RWPE2 (cell line): Measurements from ENCODE around the gene DCLK2.

Experiments
- ATAC-seq: fragments of 200-7000 bp; cut with Tn5 transposase; 3 replicates; pipeline ENCODE4 v1.9.1; 2021; ENCODE audit warnings: low read depth
- DNase-seq: peaks from one replicate; pipeline ENCODE4 v3.0.0-alpha.2; 2020; ENCODE audit warnings: low spot score
- H3K27ac ChIP-seq: fragments of 450-650 bp; 2 replicates; pipeline ENCODE4 v1.5.1; 2017; ENCODE audit warnings: mild to moderate bottlenecking; ENCODE audit not compliant: poor library complexity, severe bottlenecking
- H3K27me3 ChIP-seq: fragments of 250-450 bp; sonication (Bioruptor Pico); 2 replicates; pipeline ENCODE4 v1.5.1; 2021; ENCODE audit warnings: mild to moderate bottlenecking, moderate library complexity; ENCODE audit not compliant: insufficient read depth, poor library complexity, severe bottlenecking
- H3K36me3 ChIP-seq: fragments of 250-450 bp; sonication (Bioruptor Pico); 2 replicates; pipeline ENCODE4 v1.5.1; 2020; ENCODE audit warnings: low read depth, mild to moderate bottlenecking, moderate library complexity
- H3K4me1 ChIP-seq: fragments of 250-450 bp; sonication (Bioruptor Pico); 2 replicates; pipeline ENCODE4 v1.5.1; 2021; ENCODE audit warnings: mild to moderate bottlenecking, moderate library complexity; ENCODE audit not compliant: insufficient read depth, poor library complexity, severe bottlenecking
- H3K4me3 ChIP-seq: fragments of 250-450 bp; sonication (Bioruptor Pico); 2 replicates; pipeline ENCODE4 v1.5.1; 2021; ENCODE audit warnings: mild to moderate bottlenecking, moderate library complexity; ENCODE audit not compliant: severe bottlenecking
- H3K9me3 ChIP-seq: fragments of 250-450 bp; sonication (Bioruptor Pico); 2 replicates; pipeline ENCODE4 v1.5.1; 2021; ENCODE audit warnings: mild to moderate bottlenecking, moderate library complexity; ENCODE audit not compliant: severe bottlenecking
- CTCF ChIP-seq: fragments of 450-650 bp; IDR thresholded peaks from one replicate; pipeline ENCODE4 v1.5.1; 2017; ENCODE audit warnings: mild to moderate bottlenecking, moderate library complexity; ENCODE audit not compliant: poor library complexity, severe bottlenecking

DCLK2 gene

GRCh38 chr4:150117094-150117493 is 38.8 kb downstream of the DCLK2 start:
- no peak for DNase-seq
- H3K9me3 ChIP-seq, result no peaks in the 10 kb centered on the region

GRCh38 chr4:150117629-150118028 is 39.4 kb downstream of the DCLK2 start:
- no peak for TF ChIP-seq CTCF
- Histone ChIP-seq H3K9me3 (no peaks in the 10 kb centered on the region), H3K36me3 (no peaks in the 10 kb centered on the region), H3K4me1 (peaks cover 8% of the 10 kb centered on the region), H3K27ac (no peak overlapping the region), H3K4me3 (no peak overlapping the region), H3K27me3 (no peaks in the 10 kb centered on the region)
- ATAC-seq (no peak), DNase-seq (no peak)

More at GRCh38 chr4:150117094-150117493, 38.8 kb downstream of the DCLK2 start:
- no peaks in the 10 kb centered on the region for H3K27me3 ChIP-seq
- no peak for ATAC-seq
- H3K27ac ChIP-seq, result no peak overlapping the region
- H3K4me1 ChIP-seq, result peaks cover 8% of the 10 kb centered on the region
- no peaks in the 10 kb centered on the region for H3K36me3 ChIP-seq
- no peak for TF ChIP-seq CTCF
- no peak overlapping the region for H3K4me3 ChIP-seq

DNA sequence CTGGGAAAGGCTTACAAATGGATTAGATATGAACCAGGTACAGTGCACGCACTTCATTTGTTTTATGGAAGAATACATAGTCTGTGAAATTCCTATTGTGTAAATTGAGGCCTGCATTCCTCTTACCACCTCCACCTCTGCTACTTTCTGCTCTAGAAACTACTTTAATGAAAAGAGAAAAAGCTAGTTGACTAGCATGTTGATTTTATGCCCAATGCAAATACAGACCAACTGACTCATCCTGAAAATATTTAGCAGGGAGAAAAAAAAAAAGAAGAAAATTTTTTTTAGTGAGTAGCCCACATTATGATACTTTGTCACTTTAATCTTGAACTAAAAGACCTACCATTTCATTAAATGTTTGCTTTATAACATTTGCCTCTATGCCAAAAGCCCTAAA is 41.2 kb downstream of the DCLK2 start:
- Histone ChIP-seq H3K9me3 (no peaks in the 10 kb centered on the region), H3K27ac (peak overlapping the region; percentile 10), H3K27me3 (no peaks in the 10 kb centered on the region), H3K4me3 (no peak overlapping the region), H3K4me1 (peaks cover 8% of the 10 kb centered on the region), H3K36me3 (no peaks in the 10 kb centered on the region)
- no peak for TF ChIP-seq CTCF
- ATAC-seq (peak; percentile 61), DNase-seq (no peak)

DNA sequence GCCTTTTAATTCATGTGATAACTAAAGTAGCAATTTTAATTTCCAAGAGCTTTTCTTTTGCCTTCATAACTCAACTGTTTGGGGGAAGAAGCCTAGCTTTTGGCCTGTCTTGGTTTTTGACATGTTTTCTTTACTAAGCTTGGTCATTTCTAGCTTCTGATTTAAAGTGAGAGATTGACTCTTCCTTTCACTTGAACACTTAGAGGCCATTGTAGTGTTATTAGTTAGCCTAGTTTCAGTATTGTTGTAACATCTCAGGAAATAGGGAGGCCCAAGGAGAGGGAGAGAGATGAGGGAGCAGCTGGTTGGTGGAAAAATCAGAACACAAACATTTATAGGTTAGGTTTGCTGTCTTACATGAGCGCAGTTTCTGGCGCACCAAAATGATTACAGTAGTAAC is 44.8 kb downstream of the DCLK2 start:
- no peaks in the 10 kb centered on the region for H3K36me3 ChIP-seq
- H3K4me3 ChIP-seq, result no peak overlapping the region
- ATAC-seq (no peak), DNase-seq (no peak)
- peaks cover 17% of the 10 kb centered on the region for H3K4me1 ChIP-seq
- H3K27ac ChIP-seq, result no peak overlapping the region
- H3K9me3 ChIP-seq, result no peaks in the 10 kb centered on the region
- TF ChIP-seq CTCF, result no peak
- no peaks in the 10 kb centered on the region for H3K27me3 ChIP-seq

DNA sequence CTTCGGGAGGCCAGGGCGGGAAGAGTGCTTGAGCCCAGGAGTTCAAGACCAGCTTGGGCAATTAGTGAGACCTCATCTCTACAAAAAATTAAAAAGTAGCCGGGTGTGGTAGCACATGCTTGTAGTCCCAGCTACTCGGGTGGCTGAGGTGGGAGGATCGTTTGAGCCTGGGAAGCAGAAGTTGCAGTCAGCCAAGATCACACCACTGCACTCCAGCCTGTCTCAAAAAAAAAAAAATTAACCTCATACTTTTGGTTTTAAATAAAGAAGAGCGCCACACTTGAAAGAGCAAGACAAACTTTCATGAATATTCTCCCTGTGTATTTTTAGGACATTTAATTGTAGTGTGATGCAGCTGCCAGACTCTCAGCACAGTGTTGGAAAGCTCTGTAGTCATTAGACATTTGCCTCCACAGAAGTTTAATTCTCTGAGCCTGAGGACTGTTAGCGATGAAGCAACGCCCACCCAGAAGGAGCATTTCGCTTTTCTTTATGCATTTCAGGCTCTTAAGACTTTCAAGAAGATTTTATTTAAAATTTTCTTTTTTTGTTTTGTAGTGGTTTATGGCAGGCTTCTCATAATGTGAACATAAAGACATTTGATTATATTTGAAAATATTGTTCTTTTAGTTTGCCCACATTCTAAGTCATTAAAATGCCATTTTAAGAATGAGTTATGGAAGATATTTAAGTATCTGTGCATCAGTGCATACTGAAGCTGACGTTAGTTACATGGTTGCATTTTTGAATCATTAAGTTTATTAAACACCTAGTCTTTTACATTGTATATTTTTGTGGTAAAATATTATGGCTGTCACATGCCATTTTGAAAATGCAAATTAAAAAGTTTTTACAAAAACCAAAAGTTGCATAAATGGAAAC is 45.8 kb downstream of the DCLK2 start:
- no peaks in the 10 kb centered on the region for H3K9me3 ChIP-seq
- no peak overlapping the region for H3K27ac ChIP-seq
- DNase-seq (no peak), ATAC-seq (no peak)
- no peak for TF ChIP-seq CTCF
- H3K27me3 ChIP-seq, result no peaks in the 10 kb centered on the region
- peaks cover 17% of the 10 kb centered on the region for H3K4me1 ChIP-seq
- H3K4me3 ChIP-seq, result no peak overlapping the region
- H3K36me3 ChIP-seq, result no peaks in the 10 kb centered on the region
